Fibroblast of upper back skin (primary cell): ENCODE measurements around the gene C18orf54.
A peak's percentile ranks its signal among the peaks of the same experiment; 100 is the strongest.

Source experiments
- DNase-seq: peaks from one replicate; pipeline ENCODE4 v3.0.0-alpha.2; 2013

The C18orf54 gene

DNA sequence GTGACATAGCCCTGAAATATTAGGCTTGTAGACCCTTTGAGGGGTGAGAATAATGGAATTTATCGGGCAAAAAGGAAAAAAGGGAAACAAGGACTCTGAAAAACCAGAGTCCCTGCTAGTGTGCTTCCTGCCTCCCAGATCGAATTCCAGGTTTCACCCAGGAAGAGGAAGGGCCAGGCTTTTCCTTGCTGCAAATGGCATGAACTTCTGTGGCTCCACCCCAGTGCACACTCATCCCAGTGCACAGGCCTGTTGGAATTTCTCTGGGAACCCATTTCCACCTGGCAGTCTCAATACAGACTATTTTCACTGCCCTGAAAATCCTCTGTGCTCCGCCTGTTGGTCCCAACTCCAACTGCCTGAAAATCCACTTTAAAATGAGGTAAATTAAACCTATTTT, 29.9 kb downstream of the C18orf54 start:
- peak; percentile 20 for DNase-seq

- DNase-seq = peak; percentile 91
These were observed 30.8 kb downstream of the C18orf54 start for GRCh38 chr18:54388203-54389142.

- peak; percentile 1 for DNase-seq
These were observed 31.4 kb downstream of the C18orf54 start for GRCh38 chr18:54389143-54389505.

DNA sequence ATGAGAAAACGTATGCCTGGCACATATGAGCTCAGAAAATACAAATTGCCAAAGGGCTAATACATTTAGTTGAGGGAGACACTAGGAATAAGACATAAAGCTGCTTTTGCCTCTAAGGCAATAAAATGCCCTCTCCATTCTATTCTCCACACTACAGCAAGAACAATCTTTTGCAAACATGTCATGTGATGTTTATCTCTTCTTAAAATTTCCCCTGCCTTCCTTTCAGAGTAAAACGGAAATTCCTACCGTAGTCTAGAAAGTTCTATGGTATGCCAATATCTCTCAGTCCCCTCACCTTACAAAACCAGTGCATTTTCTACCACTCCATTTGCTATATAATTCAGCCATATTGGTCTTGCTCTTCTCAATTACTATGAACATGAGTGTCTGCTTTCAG, 33.1 kb downstream of the C18orf54 start:
- DNase-seq = no peak

DNA sequence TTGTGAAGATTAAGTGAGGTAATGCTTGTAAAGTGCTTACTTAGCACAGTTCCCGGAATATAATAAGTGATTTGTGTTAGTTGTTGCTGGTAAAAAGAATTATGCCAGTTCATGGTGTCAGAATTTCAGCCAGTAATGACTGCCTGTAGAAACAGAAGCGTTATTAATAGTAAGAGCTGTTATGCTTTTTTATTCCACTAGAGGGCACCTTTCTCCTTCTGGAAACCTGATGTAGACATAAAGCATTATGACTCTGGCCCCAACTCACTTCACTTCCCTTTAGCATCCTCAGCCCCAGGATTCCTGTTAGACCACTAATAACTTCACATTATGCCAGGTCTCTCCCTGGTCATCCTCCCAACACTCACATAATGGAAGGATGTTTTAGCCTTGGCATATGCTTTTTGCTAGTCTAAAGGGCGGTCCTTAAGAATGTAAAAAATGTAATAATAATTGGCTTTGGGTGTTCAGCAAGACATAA, 34.9 kb downstream of the C18orf54 start:
- DNase-seq = peak; percentile 70

GRCh38 chr18:54393648-54394294, 36.1 kb downstream of the C18orf54 start:
- no peak for DNase-seq

DNA sequence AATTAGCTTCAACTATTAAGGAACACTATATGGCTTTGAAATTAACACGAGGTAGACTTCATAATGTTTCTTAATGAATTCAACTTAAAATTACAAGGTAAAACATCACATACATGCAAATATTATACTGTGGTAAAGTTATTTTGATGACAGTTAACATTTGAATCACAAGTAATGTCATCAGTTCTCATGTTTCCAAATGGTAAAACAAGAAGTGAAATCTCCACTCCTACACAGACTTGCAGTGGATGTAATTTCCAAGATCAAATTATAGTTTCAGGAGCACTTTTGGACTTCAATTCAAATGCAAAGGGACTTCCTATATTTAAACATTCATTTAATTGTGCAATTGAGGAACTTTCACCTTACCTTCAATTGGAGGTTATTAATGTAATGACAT, 39.1 kb downstream of the C18orf54 start:
- no peak for DNase-seq

- no peak for DNase-seq
These were observed 47.6 kb downstream of the C18orf54 start for GRCh38 chr18:54405290-54405689.

DNA sequence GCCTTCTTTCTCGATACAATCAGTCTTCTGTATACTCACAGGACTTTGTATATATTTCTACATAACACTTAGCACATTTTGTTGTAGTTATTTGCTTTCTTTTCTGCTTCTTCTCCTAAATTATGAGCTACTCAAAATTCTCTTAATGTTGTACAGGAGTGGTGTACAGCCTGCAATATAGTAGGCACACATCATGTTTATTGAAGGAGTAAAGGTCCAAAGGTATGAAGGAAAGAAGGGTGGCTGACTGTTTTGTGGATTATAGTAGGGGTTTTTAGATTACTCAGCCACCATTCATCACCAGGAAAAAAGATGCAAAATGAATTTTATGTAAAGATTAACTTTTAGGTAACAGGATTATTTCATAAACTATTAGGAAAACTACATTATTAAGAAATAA, 54.1 kb downstream of the C18orf54 start:
- no peak for DNase-seq

DNA sequence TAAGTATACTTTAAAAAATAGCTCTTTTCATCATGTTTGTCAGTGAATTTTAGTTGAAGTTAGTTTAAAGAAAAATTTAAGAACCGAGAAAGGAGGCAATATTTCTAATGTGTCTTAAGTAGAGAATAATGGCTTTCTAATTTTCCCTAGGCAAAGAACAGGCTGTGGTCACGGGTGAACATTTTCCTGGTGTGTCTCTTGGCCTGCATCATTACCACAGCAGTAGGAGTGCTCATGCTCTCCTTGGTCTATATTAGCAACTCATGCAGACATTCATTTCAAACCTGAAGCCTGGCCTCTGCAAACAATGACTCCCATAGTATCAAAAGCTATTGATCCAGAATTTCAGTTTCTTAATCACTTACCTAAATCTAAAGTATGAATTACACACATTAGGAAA, 57.4 kb downstream of the C18orf54 start:
- peak; percentile 22 for DNase-seq

DNA sequence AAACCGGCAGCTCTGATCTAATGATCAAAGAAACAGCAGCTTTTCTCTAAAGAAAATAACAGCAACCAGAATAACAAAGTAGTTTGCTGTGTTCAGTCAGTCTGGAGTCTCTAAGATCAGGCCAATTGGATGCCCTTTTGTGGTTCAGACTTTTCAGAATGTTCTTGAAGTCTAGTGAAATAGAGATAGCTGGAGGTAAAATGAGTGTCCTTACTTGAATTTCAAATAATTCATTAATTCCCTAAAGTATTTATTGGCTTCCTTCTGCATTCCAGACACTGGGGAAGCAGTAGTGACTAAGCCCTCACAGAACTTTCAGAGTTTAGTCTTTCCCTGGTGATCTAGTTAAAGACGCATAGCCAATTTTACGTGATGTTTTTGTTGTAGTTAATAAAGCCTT, 58.7 kb downstream of the C18orf54 start:
- peak; percentile 85 for DNase-seq

GRCh38 chr18:54423831-54424230, 66.1 kb downstream of the C18orf54 start:
- no peak for DNase-seq

DNA sequence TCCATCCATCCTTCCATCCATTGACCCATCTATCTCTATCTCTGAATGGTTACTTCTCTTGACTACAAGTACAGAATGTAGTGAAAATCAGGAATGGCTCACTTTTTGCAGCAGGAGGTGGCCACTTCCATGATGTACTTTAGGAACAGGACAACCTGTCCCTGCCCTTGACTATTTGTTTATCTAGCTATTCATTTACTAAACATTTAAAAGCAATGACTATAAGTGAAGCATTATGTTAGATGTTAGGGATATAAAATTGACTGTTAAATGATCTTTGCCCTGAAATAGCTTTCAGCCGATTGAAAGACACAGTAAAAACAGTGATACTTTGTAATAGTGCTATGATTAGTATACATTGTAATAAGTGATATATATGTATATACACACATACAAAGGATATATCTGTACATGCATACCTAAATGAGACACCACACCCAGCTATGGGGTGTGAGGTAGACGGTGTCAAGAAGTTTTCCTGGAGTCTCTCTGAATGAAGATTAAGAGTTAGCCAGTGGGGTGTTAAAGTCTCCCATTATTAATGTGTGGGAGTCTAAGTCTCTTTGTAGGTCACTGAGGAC, 68.5 kb downstream of the C18orf54 start:
- DNase-seq = no peak
